ENCODE data around the gene ZIC5. TPM values are rescaled to one million over a fixed set of nuclear protein-coding genes. Genes with fewer than 3 reads are reported as not detected.

The ZIC5 gene
- total and polyA plus RNA-seq, 9 of the 15 experiments (the other 6 are each of a cell fraction or from before 2014, with no cell fraction given) = 0.57 to 2.0 (median 1.1) TPM

GRCh38 chr13:99979453-99980200, 8.1 kb upstream of the ZIC5 start (continued):
- TF ChIP-seq ASH1L (IDR thresholded peaks at IDR 0.05; ENCODE audit: borderline replicate concordance, low read depth, partially characterized antibody) (no peak), ARNT (IDR thresholded peaks at IDR 0.05) (no peak), ZNF316 (IDR thresholded peaks at IDR 0.05) (no peak), NFRKB (IDR thresholded peaks at IDR 0.05; ENCODE audit: low read depth) (no peak), ELF4 (CRISPR knock-in tag; IDR thresholded peaks at IDR 0.05) (no peak), ZKSCAN8 (CRISPR knock-in tag; IDR thresholded peaks at IDR 0.05) (no peak), ZC3H11A (IDR thresholded peaks at IDR 0.05; ENCODE audit: low read depth, low read length) (no peak), RBM34 (IDR thresholded peaks at IDR 0.05; ENCODE audit: borderline replicate concordance, insufficient read depth, low read length) (no peak), ZBTB5 (IDR thresholded peaks at IDR 0.05) (no peak), ZNF408 (CRISPR knock-in tag; IDR thresholded peaks at IDR 0.05; ENCODE audit: low read depth) (no peak), ZNF518B (CRISPR knock-in tag; IDR thresholded peaks at IDR 0.05) (no peak), MYC (IDR thresholded peaks at IDR 0.05; ENCODE audit: low read depth, low read length) (no peak), MYC (CRISPR knock-in tag; IDR thresholded peaks at IDR 0.05; ENCODE audit: borderline replicate concordance, low read depth) (no peak), STAT5B (CRISPR knock-in tag; IDR thresholded peaks at IDR 0.05) (no peak), CEBPB (tag; IDR thresholded peaks at IDR 0.05) (no peak), POLR2G (IDR thresholded peaks at IDR 0.05; ENCODE audit: low read depth, low read length) (peak; percentile 66), ETV1 (tag; conservative IDR thresholded peaks at IDR 0.05; ENCODE audit: low read depth) (no peak), HNRNPLL (IDR thresholded peaks at IDR 0.05; ENCODE audit: low read depth, low read length, poor library complexity, severe bottlenecking) (peak; percentile 26)
- TF ChIP-seq, protein P1, sequence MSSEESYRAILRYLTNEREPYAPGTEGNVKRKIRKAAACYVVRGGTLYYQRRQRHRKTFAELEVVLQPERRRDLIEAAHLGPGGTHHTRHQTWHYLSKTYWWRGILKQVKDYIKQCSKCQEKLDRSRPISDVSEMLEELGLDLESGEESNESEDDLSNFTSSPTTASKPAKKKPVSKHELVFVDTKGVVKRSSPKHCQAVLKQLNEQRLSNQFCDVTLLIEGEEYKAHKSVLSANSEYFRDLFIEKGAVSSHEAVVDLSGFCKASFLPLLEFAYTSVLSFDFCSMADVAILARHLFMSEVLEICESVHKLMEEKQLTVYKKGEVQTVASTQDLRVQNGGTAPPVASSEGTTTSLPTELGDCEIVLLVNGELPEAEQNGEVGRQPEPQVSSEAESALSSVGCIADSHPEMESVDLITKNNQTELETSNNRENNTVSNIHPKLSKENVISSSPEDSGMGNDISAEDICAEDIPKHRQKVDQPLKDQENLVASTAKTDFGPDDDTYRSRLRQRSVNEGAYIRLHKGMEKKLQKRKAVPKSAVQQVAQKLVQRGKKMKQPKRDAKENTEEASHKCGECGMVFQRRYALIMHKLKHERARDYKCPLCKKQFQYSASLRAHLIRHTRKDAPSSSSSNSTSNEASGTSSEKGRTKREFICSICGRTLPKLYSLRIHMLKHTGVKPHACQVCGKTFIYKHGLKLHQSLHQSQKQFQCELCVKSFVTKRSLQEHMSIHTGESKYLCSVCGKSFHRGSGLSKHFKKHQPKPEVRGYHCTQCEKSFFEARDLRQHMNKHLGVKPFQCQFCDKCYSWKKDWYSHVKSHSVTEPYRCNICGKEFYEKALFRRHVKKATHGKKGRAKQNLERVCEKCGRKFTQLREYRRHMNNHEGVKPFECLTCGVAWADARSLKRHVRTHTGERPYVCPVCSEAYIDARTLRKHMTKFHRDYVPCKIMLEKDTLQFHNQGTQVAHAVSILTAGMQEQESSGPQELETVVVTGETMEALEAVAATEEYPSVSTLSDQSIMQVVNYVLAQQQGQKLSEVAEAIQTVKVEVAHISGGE (CRISPR knock-in tag; IDR thresholded peaks at IDR 0.05) = 0 out of 6 replicates have a peak, but pooled peaks of 1 of the 3 experiments have one; percentile 12

Data from K562 (cell line).